ENCODE data around the gene TRIM34. TPM values are rescaled to one million over a fixed set of nuclear protein-coding genes. Genes with fewer than 3 reads are reported as not detected.
"Not testable (repeated sequence)": the region's sequence is repeated elsewhere in the genome, so short reads cannot be mapped to it uniquely, and the experiment has no call there.

Gene TRIM34
- total and polyA plus RNA-seq, 2 of the 8 experiments (the other 6 are each of a cell fraction or from before 2014, with no cell fraction given): 0.76 to 5.8 TPM

GRCh38 chr11:5682890-5683441 lies 58.2 kb downstream of the TRIM34 start:
- H4K8ac ChIP-seq (ENCODE audit: extremely low read depth, insufficient read depth, low read length); H3K23me2 ChIP-seq (ENCODE audit: low read depth, low read length); H2BK12ac ChIP-seq (ENCODE audit: low read depth, low read length); H3K27me3 ChIP-seq (replicated peaks in 1 of 4; ENCODE audit: control insufficient read depth in 3 of 4, extremely low read depth in 1 of 4, insufficient read depth in 3 of 4, low read length in 3 of 4); H4K20me1 ChIP-seq (replicated peaks in 1 of 2; ENCODE audit: control insufficient read depth in 1 of 2, insufficient read depth in 2 of 2, low read length in 2 of 2); H4K91ac ChIP-seq (replicated peaks; ENCODE audit: insufficient read length, low read length); H3K79me2 ChIP-seq (ENCODE audit: control insufficient read depth in 1 of 2, insufficient read depth in 2 of 2, low read length in 2 of 2); H2BK15ac ChIP-seq (ENCODE audit: low read length); H2BK120ac ChIP-seq (replicated peaks; ENCODE audit: low read depth, low read length); H3K14ac ChIP-seq (ENCODE audit: insufficient read length); H2BK5ac ChIP-seq (ENCODE audit: low read depth, low read length); H2BK20ac ChIP-seq (ENCODE audit: low read length); POLR2A ChIA-PET (ENCODE audit: partially characterized antibody); H2AK5ac ChIP-seq (ENCODE audit: low read depth, low read length); H2AFZ ChIP-seq (ENCODE audit: low read length); H4K5ac ChIP-seq (ENCODE audit: insufficient read length, low read depth, low read length); H3K56ac ChIP-seq (replicated peaks; ENCODE audit: insufficient read length, low read depth, low read length); H3K4me2 ChIP-seq (ENCODE audit: insufficient read depth in 1 of 2, low read depth in 2 of 2, low read length in 2 of 2); H3K79me1 ChIP-seq (ENCODE audit: low read depth, low read length); FAIRE-seq; H3K23ac ChIP-seq (ENCODE audit: insufficient read length); H3K4me3 ChIP-seq (ENCODE audit: extremely low read depth in 1 of 4, insufficient read depth in 2 of 4, low read depth in 3 of 4, low read length in 4 of 4); DNase-seq (ENCODE audit: low read depth in 1 of 2, low spot score in 2 of 2); H3K4me1 ChIP-seq (replicated peaks in 1 of 4; ENCODE audit: control insufficient read depth in 3 of 4, insufficient read depth in 4 of 4, low read length in 3 of 4); H3K18ac ChIP-seq (ENCODE audit: extremely low read depth, low read length); H3K27ac ChIP-seq (ENCODE audit: low read depth, low read length); H3K9ac ChIP-seq (replicated peaks in 1 of 4; ENCODE audit: extremely low read depth in 1 of 4, low read depth in 3 of 4, low read length in 3 of 4); H3K4ac ChIP-seq (replicated peaks; ENCODE audit: insufficient read length, low read depth, low read length): not testable (repeated sequence)
- WGBS, 2 experiments (ENCODE audit: extremely low coverage in 1 of 2, insufficient coverage in 1 of 2, insufficient read length in 1 of 2, insufficient replicate concordance in 2 of 2, low coverage in 1 of 2, low lambda C conversion rate in 2 of 2, missing lambda C conversion rate in 1 of 2): 99% methylated on average over 10 of the region's 33 CpGs; no CpG with 5 or more reads in 1 of the 2 experiments
- H3K36me3 ChIP-seq (ENCODE audit: control insufficient read depth in 2 of 4, insufficient read depth in 4 of 4, low read length in 3 of 4): peaks cover 10 to 25% (median 16%) of the 10 kb centered on the region in 4 experiments; a peak in 7 of 8 replicates
- peaks cover 0 to 12% of the 10 kb centered on the region in 2 experiments; a peak in 2 of 4 replicates for H3K9me3 ChIP-seq (ENCODE audit: insufficient read depth in 2 of 2, low read depth in 1 of 2, low read length in 1 of 2)
- CTCF ChIA-PET (ENCODE audit: partially characterized antibody): interaction anchor here (1.3 to 3.9 kb wide), 5 partner anchors 15 to 124 kb away, joined by 4 to 21 read pairs (median 5); no protein-coding TSS in a partner anchor

- H3K23me2 ChIP-seq (ENCODE audit: low read depth, low read length); H3K14ac ChIP-seq (ENCODE audit: insufficient read length); H3K27me3 ChIP-seq (replicated peaks in 1 of 4; ENCODE audit: control insufficient read depth in 3 of 4, extremely low read depth in 1 of 4, insufficient read depth in 3 of 4, low read length in 3 of 4); H3K23ac ChIP-seq (ENCODE audit: insufficient read length); H3K9ac ChIP-seq (replicated peaks in 1 of 4; ENCODE audit: extremely low read depth in 1 of 4, low read depth in 3 of 4, low read length in 3 of 4); POLR2A ChIA-PET (ENCODE audit: partially characterized antibody); FAIRE-seq; H2BK5ac ChIP-seq (ENCODE audit: low read depth, low read length); H2BK20ac ChIP-seq (ENCODE audit: low read length); H3K27ac ChIP-seq (ENCODE audit: low read depth, low read length); DNase-seq (ENCODE audit: low read depth in 1 of 2, low spot score in 2 of 2); H2BK15ac ChIP-seq (ENCODE audit: low read length); H3K4me1 ChIP-seq (replicated peaks in 1 of 4; ENCODE audit: control insufficient read depth in 3 of 4, insufficient read depth in 4 of 4, low read length in 3 of 4); H3K79me2 ChIP-seq (ENCODE audit: control insufficient read depth in 1 of 2, insufficient read depth in 2 of 2, low read length in 2 of 2); H2BK12ac ChIP-seq (ENCODE audit: low read depth, low read length); H2AK5ac ChIP-seq (ENCODE audit: low read depth, low read length); H3K79me1 ChIP-seq (ENCODE audit: low read depth, low read length); H2AFZ ChIP-seq (ENCODE audit: low read length); H2BK120ac ChIP-seq (replicated peaks; ENCODE audit: low read depth, low read length); H3K56ac ChIP-seq (replicated peaks; ENCODE audit: insufficient read length, low read depth, low read length); H4K91ac ChIP-seq (replicated peaks; ENCODE audit: insufficient read length, low read length); H3K4ac ChIP-seq (replicated peaks; ENCODE audit: insufficient read length, low read depth, low read length); H4K5ac ChIP-seq (ENCODE audit: insufficient read length, low read depth, low read length); H3K18ac ChIP-seq (ENCODE audit: extremely low read depth, low read length); H4K20me1 ChIP-seq (replicated peaks in 1 of 2; ENCODE audit: control insufficient read depth in 1 of 2, insufficient read depth in 2 of 2, low read length in 2 of 2); H3K4me3 ChIP-seq (ENCODE audit: extremely low read depth in 1 of 4, insufficient read depth in 2 of 4, low read depth in 3 of 4, low read length in 4 of 4); H4K8ac ChIP-seq (ENCODE audit: extremely low read depth, insufficient read depth, low read length): not testable (repeated sequence)
- Histone ChIP-seq H3K9me3 (ENCODE audit: insufficient read depth in 2 of 2, low read depth in 1 of 2, low read length in 1 of 2) (peaks cover 0 to 12% of the 10 kb centered on the region in 2 experiments; a peak in 1 of 4 replicates), H3K36me3 (ENCODE audit: control insufficient read depth in 2 of 4, insufficient read depth in 4 of 4, low read length in 3 of 4) (peaks cover 5 to 19% (median 10%) of the 10 kb centered on the region in 4 experiments; a peak in 7 of 8 replicates), H3K4me2 (ENCODE audit: insufficient read depth in 1 of 2, low read depth in 2 of 2, low read length in 2 of 2) (peak overlapping the region in 1 of 2 experiments; percentile 52; a peak in 1 of 4 replicates)
- WGBS, 2 experiments (ENCODE audit: extremely low coverage in 1 of 2, insufficient coverage in 1 of 2, insufficient read length in 1 of 2, insufficient replicate concordance in 2 of 2, low coverage in 1 of 2, low lambda C conversion rate in 2 of 2, missing lambda C conversion rate in 1 of 2): 93% methylated on average over 7 of the region's 7 CpGs; no CpG with 5 or more reads in 1 of the 2 experiments
- CTCF ChIA-PET (ENCODE audit: partially characterized antibody): interaction anchor here (1.1 to 3.9 kb wide), 8 partner anchors 16 to 211 kb away, joined by 3 to 21 read pairs (median 4); no protein-coding TSS in a partner anchor
Observed at GRCh38 chr11:5683620-5684019, 58.8 kb downstream of the TRIM34 start.
